B cell (primary cell): ENCODE measurements around the gene TOX2. TPM values are rescaled to one million over a fixed set of nuclear protein-coding genes. Genes with fewer than 3 reads are reported as not detected.

Experiments
- ATAC-seq: fragments of 200-7000 bp; cut with Tn5 transposase; one replicate; pipeline ENCODE4 v1.10.0; 2021; ENCODE audit warnings: low read depth, mild to moderate bottlenecking, moderate number of reproducible peaks, moderate library complexity
- CTCF ChIA-PET: fragments of 350-600 bp; sonication (Branson Sonifier 250); formaldehyde crosslinking; loops from one replicate; lab custom pipeline; 2021; ENCODE audit warnings: antibody characterized with exemption, inconsistent platforms; lab: Charles Lee
- POLR2A ChIA-PET: fragments of 350-600 bp; sonication (Branson Sonifier 250); formaldehyde crosslinking; loops from one replicate; lab custom pipeline; 2021; ENCODE audit warnings: antibody characterized with exemption; lab: Charles Lee
- DNase-seq: peaks from one replicate; pipeline ENCODE4 v3.0.0; 2013
- H2AFZ ChIP-seq: 2 replicates; pipeline ENCODE4 v1.6.1; 2012; ENCODE audit warnings: mild to moderate bottlenecking, low read depth, low read length; ENCODE audit not compliant: insufficient read depth, poor library complexity, severe bottlenecking
- H3K27ac ChIP-seq, 2 donors: 1 replicate in 1 of 2; 2 replicates in 1 of 2; pipeline ENCODE4 v1.5.1; 2012 to 2013; ENCODE audit warnings: low read length in 2 of 2, mild to moderate bottlenecking in 2 of 2, moderate library complexity in 1 of 2
- H3K27me3 ChIP-seq, 4 experiments: fragments of 200-600 bp in 1 of 4; sonication (generic) in 1 of 4; replicated peaks in 1 of 4; 1 replicate in 2 of 4; 2 replicates in 2 of 4; pipeline versions ENCODE4 v1.6.1 to v1.7.0; 2013 to 2016; ENCODE audit warnings: low read length in 3 of 4, mild to moderate bottlenecking in 2 of 4, mixed read lengths in 1 of 4, moderate library complexity in 1 of 4; ENCODE audit not compliant: insufficient read depth in 4 of 4, control insufficient read depth in 3 of 4; ENCODE audit errors: control extremely low read depth in 1 of 4
- H3K36me3 ChIP-seq, 2 experiments: replicated peaks in 1 of 2; 1 replicate in 1 of 2; 2 replicates in 1 of 2; pipeline versions ENCODE4 v1.6.1 to v1.7.1; 2013; ENCODE audit warnings: low read length in 1 of 2; ENCODE audit not compliant: insufficient read depth in 2 of 2, control insufficient read depth in 1 of 2; ENCODE audit errors: control extremely low read depth in 1 of 2, extremely low read depth in 1 of 2
- H3K4me1 ChIP-seq, 2 donors: fragments of 200-600 bp in 1 of 2; sonication (generic) in 1 of 2; 1 replicate in 1 of 2; 2 replicates in 1 of 2; pipeline versions ENCODE4 v1.5.1 to v1.6.1; 2013 to 2017; ENCODE audit warnings: low read length in 2 of 2; ENCODE audit not compliant: control insufficient read depth in 2 of 2, insufficient read depth in 2 of 2
- H3K4me2 ChIP-seq: replicated peaks from 2 replicates; pipeline ENCODE3; 2012; ENCODE audit warnings: mild to moderate bottlenecking, low read depth, low read length; ENCODE audit not compliant: poor library complexity, severe bottlenecking
- H3K4me3 ChIP-seq, 5 experiments: fragments of 200-600 bp in 1 of 5; sonication (generic) in 1 of 5; 1 replicate in 3 of 5; 2 replicates in 2 of 5; pipeline versions ENCODE4 v1.5.1 to v1.7.0; 2011 to 2016; ENCODE audit warnings: low read length in 4 of 5, mild to moderate bottlenecking in 4 of 5, low read depth in 2 of 5, control low read depth in 1 of 5, moderate library complexity in 1 of 5; ENCODE audit not compliant: insufficient read depth in 1 of 5; ENCODE audit errors: control extremely low read depth in 1 of 5, extremely low read depth in 1 of 5
- H3K79me2 ChIP-seq: fragments of 200-600 bp; sonication (generic); one replicate; pipeline ENCODE4 v1.6.0; 2016; ENCODE audit warnings: low read length; ENCODE audit not compliant: control insufficient read depth, insufficient read depth
- H3K9ac ChIP-seq: fragments of 200-600 bp; sonication (generic); 2 replicates; pipeline ENCODE4 v1.6.1; 2017; ENCODE audit warnings: mild to moderate bottlenecking, low read length, moderate library complexity
- H3K9me3 ChIP-seq, 3 donors: one replicate each; pipeline versions ENCODE4 v1.6.1 to v1.7.1; 2013; ENCODE audit warnings: low read length in 2 of 3; ENCODE audit not compliant: control insufficient read depth in 2 of 3, insufficient read depth in 1 of 3; ENCODE audit errors: control extremely low read depth in 1 of 3
- H4K20me1 ChIP-seq: 2 replicates; pipeline ENCODE4 v1.6.0; 2012; ENCODE audit warnings: mild to moderate bottlenecking, low read length; ENCODE audit not compliant: insufficient read depth, control insufficient read depth, poor library complexity, severe bottlenecking
- H3K27ac Mint-ChIP-seq: one replicate; pipeline ENCODE4 v1.8.0; 2021; ENCODE audit warnings: mixed read lengths
- H3K27me3 Mint-ChIP-seq: one replicate; pipeline ENCODE4 v1.8.0; 2021; ENCODE audit warnings: mixed read lengths
- H3K4me1 Mint-ChIP-seq: one replicate; pipeline ENCODE4 v1.8.0; 2021; ENCODE audit warnings: mixed read lengths
- H3K4me3 Mint-ChIP-seq: one replicate; pipeline ENCODE4 v1.8.0; 2021; ENCODE audit warnings: mixed read lengths
- H3K9me3 Mint-ChIP-seq: one replicate; pipeline ENCODE4 v1.8.0; 2022; ENCODE audit warnings: mixed read lengths; ENCODE audit not compliant: insufficient read depth
- CTCF ChIP-seq: fragments of 200-600 bp; IDR thresholded peaks from one replicate; pipeline ENCODE4 v1.8.0; 2022; ENCODE audit warnings: antibody characterized with exemption, mild to moderate bottlenecking
- EZH2 ChIP-seq: IDR thresholded peaks from 2 replicates; pipeline ENCODE4 v1.6.1; 2012; ENCODE audit warnings: borderline replicate concordance, low read depth, mild to moderate bottlenecking, moderate library complexity, low read length; ENCODE audit not compliant: insufficient read depth, poor library complexity, severe bottlenecking
- WGBS: methylation state at CpG from one replicate; pipeline ENCODE4 v1.1.5; 2013; ENCODE audit warnings: missing lambda C conversion rate; ENCODE audit not compliant: insufficient coverage; 5-methylcytosine and 5-hydroxymethylcytosine counted together
- intact Hi-C: fragments of 100-400 bp; cut with micrococcal nuclease; formaldehyde crosslinking; loops from one replicate; pipeline ENCODE4 v1.10.0; 2022
- polyA plus RNA-seq: library from polyadenylated mRNA; depleted of rRNA; stranded (reverse); fragments of >200 nt; gene quantifications from 2 replicates; pipeline ENCODE4 v1.2.3, GENCODE V29; 2012
- total RNA-seq, 2 donors: library from RNA; stranded (reverse); fragments of 120-200 nt in 1 of 2; gene quantifications; 1 replicate in 1 of 2; 2 replicates in 1 of 2; pipeline versions ENCODE4 v1.2.3 to v1.2.4, GENCODE V29; 2013 to 2022

Gene TOX2
- total and polyA plus RNA-seq, 2 donors (not counting 1 experiment from before 2014, with no cell fraction given): 1.2 to 4.1 TPM

GRCh38 chr20:44104798-44105517 lies 190.3 kb downstream of the TOX2 start:
- intact Hi-C loops: no loop called here
- peaks cover 82% of the 10 kb centered on the region for H3K27me3 Mint-ChIP-seq
- peaks cover 0 to 15% (median 0%) of the 10 kb centered on the region in 3 donors for H3K9me3 ChIP-seq

More at GRCh38 chr20:44104798-44105517, 190.3 kb downstream of the TOX2 start:
- H3K9ac ChIP-seq: no peak overlapping the region
- POLR2A ChIA-PET: no interaction called here
- no peak overlapping the region for H3K27ac Mint-ChIP-seq
- no peaks in the 10 kb centered on the region for H3K36me3 ChIP-seq
- no peak overlapping the region for H3K27ac ChIP-seq
- DNase-seq (no peak), ATAC-seq (no peak)
- H3K4me3 Mint-ChIP-seq: no peak overlapping the region
- H3K9me3 Mint-ChIP-seq: peaks cover 13% of the 10 kb centered on the region
- no peaks in the 10 kb centered on the region for H3K79me2 ChIP-seq
- H2AFZ ChIP-seq: no peak overlapping the region
- H4K20me1 ChIP-seq: no peaks in the 10 kb centered on the region
- H3K4me1 ChIP-seq: no peaks in the 10 kb centered on the region
- no peak overlapping the region for H3K4me3 ChIP-seq
- H3K4me1 Mint-ChIP-seq: no peaks in the 10 kb centered on the region
- peaks cover 0 to 15% (median 7%) of the 10 kb centered on the region in 4 experiments for H3K27me3 ChIP-seq
- WGBS: 70% methylated on average over 3 of the region's 7 CpGs
- no peak overlapping the region for H3K4me2 ChIP-seq
- TF ChIP-seq EZH2: no peak
- TF ChIP-seq CTCF: no peak
- CTCF ChIA-PET: no interaction called here
